ENCODE data around the gene SLC12A7.
A peak's percentile ranks its signal among the peaks of the same experiment; 100 is the strongest.

DNA sequence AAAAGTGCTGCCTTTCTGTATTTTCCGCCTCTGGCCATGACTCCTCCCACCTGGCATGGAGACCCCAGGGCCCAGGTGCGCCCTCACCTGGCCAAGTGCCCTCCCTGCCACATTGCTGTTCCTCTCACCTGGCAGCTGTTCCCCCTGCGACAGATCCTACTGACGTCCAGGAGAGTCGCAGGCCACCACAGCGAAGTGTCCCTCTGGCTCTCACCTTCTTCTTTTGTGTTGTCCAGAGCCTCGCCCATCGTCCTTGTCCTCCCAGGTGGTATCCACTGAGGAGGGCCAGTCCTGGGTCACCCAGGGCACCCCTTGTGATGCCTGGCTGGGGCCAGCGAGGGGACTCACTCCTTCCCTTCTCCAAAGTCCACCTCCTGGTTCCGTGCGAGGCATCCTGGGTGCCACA is 100.6 kb downstream of the SLC12A7 start:
- TF ChIP-seq, protein P1, sequence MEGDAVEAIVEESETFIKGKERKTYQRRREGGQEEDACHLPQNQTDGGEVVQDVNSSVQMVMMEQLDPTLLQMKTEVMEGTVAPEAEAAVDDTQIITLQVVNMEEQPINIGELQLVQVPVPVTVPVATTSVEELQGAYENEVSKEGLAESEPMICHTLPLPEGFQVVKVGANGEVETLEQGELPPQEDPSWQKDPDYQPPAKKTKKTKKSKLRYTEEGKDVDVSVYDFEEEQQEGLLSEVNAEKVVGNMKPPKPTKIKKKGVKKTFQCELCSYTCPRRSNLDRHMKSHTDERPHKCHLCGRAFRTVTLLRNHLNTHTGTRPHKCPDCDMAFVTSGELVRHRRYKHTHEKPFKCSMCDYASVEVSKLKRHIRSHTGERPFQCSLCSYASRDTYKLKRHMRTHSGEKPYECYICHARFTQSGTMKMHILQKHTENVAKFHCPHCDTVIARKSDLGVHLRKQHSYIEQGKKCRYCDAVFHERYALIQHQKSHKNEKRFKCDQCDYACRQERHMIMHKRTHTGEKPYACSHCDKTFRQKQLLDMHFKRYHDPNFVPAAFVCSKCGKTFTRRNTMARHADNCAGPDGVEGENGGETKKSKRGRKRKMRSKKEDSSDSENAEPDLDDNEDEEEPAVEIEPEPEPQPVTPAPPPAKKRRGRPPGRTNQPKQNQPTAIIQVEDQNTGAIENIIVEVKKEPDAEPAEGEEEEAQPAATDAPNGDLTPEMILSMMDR (optimal IDR thresholded peaks at IDR 0.05 in 1 of 3, IDR thresholded peaks at IDR 0.05 in 1 of 3, conservative IDR thresholded peaks at IDR 0.05 in 1 of 3; ENCODE audit: extremely low read depth in 1 of 3, insufficient read depth in 2 of 3, low read length in 3 of 3): peak in 2 of 3 experiments; percentile 58 to 69
- no peak for TF ChIP-seq EZH2 (IDR thresholded peaks at IDR 0.05; ENCODE audit: low read length)

All from keratinocyte (primary cell).